Neural cell (in vitro differentiated cells): Measurements from ENCODE around the gene XPR1.

Source experiments
- EP300 ChIP-seq: fragments of 450-650 bp; conservative IDR thresholded peaks from 2 replicates; pipeline ENCODE4 v1.6.1; 2014; ENCODE audit warnings: antibody characterized with exemption, mild to moderate bottlenecking, moderate library complexity; ENCODE audit not compliant: poor library complexity, severe bottlenecking
- EZH2 ChIP-seq: fragments of 200-600, 300-800 bp; shearing (Covaris generic), sonication (generic); IDR thresholded peaks from 2 replicates; pipeline ENCODE4 v1.6.1; 2014; ENCODE audit warnings: antibody characterized with exemption, low read length, borderline replicate concordance, mild to moderate bottlenecking; ENCODE audit not compliant: insufficient read depth, poor library complexity, severe bottlenecking
- MXI1 ChIP-seq: fragments of 450-650 bp; conservative IDR thresholded peaks from 2 replicates; pipeline ENCODE4 v1.6.1; 2014; ENCODE audit warnings: antibody characterized with exemption, mild to moderate bottlenecking; ENCODE audit not compliant: poor library complexity, severe bottlenecking
- POLR2AphosphoS5 ChIP-seq: IDR thresholded peaks from 2 replicates; pipeline ENCODE4 v1.6.1; 2012
- RAD21 ChIP-seq: fragments of 450-650 bp; conservative IDR thresholded peaks from 2 replicates; pipeline ENCODE4 v1.6.1; 2014; ENCODE audit warnings: antibody characterized with exemption, mild to moderate bottlenecking, moderate library complexity
- REST ChIP-seq: IDR thresholded peaks from 2 replicates; pipeline ENCODE4 v1.6.1; 2012; ENCODE audit warnings: borderline replicate concordance
- SMC3 ChIP-seq: fragments of 450-650 bp; conservative IDR thresholded peaks from 2 replicates; pipeline ENCODE4 v1.6.1; 2014; ENCODE audit warnings: antibody characterized with exemption, mild to moderate bottlenecking, moderate library complexity; ENCODE audit not compliant: poor library complexity
- TF ChIP-seq, protein P1 (sequence below): fragments of 450-650 bp; IDR thresholded peaks from 2 replicates; pipeline ENCODE4 v1.5.1; 2014; ENCODE audit warnings: antibody characterized with exemption, mild to moderate bottlenecking, moderate library complexity; ENCODE audit not compliant: poor library complexity, severe bottlenecking

DNA sequence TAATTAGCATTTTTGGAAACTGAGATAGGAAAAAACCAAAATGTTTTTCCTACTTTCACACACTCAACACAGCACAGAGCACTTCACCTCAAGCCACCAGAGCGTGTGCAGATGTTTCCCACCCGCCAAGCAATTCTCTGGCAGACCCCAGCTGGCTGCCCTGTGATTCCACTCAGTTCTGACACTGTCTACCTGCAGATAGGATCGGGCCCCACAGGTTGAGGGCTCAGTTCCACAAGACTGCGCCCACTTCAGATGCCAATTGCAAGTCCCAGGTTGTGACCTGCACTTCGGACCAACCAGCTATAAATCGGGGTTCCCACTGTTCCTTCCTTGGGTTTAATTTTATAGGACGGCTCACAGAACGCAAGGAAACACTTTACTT, 290.8 kb downstream of the XPR1 start:
- TF ChIP-seq, protein P1, sequence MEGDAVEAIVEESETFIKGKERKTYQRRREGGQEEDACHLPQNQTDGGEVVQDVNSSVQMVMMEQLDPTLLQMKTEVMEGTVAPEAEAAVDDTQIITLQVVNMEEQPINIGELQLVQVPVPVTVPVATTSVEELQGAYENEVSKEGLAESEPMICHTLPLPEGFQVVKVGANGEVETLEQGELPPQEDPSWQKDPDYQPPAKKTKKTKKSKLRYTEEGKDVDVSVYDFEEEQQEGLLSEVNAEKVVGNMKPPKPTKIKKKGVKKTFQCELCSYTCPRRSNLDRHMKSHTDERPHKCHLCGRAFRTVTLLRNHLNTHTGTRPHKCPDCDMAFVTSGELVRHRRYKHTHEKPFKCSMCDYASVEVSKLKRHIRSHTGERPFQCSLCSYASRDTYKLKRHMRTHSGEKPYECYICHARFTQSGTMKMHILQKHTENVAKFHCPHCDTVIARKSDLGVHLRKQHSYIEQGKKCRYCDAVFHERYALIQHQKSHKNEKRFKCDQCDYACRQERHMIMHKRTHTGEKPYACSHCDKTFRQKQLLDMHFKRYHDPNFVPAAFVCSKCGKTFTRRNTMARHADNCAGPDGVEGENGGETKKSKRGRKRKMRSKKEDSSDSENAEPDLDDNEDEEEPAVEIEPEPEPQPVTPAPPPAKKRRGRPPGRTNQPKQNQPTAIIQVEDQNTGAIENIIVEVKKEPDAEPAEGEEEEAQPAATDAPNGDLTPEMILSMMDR: no peak
- TF ChIP-seq RAD21 (no peak), POLR2AphosphoS5 (no peak), EZH2 (no peak), REST (no peak), EP300 (no peak), SMC3 (no peak), MXI1 (no peak)
